Astrocyte (in vitro differentiated cells and primary cell): Measurements from ENCODE around the gene TUBA1C.

Source experiments
- CTCF ChIP-seq: IDR thresholded peaks from 2 replicates; pipeline ENCODE4 v1.5.1; 2011; ENCODE audit warnings: low read depth, mild to moderate bottlenecking, inconsistent platforms, low read length, moderate library complexity; ENCODE audit not compliant: insufficient read depth
- EZH2 ChIP-seq: IDR thresholded peaks from 2 replicates; pipeline ENCODE4 v1.6.1; 2012; ENCODE audit warnings: mild to moderate bottlenecking, low read length, inconsistent platforms; ENCODE audit not compliant: insufficient read depth

GRCh38 chr12:49322708-49323523 is 58.0 kb downstream of the TUBA1C start, which contains the start of gene TROAP:
- TF ChIP-seq CTCF (no peak), EZH2 (no peak)
